ENCODE data around the gene CRIP3. TPM values are rescaled to one million over a fixed set of nuclear protein-coding genes. Genes with fewer than 3 reads are reported as not detected.

CRIP3 gene
- polyA plus RNA-seq, 1 donor from 2014 or later = 2.9 TPM

DNA sequence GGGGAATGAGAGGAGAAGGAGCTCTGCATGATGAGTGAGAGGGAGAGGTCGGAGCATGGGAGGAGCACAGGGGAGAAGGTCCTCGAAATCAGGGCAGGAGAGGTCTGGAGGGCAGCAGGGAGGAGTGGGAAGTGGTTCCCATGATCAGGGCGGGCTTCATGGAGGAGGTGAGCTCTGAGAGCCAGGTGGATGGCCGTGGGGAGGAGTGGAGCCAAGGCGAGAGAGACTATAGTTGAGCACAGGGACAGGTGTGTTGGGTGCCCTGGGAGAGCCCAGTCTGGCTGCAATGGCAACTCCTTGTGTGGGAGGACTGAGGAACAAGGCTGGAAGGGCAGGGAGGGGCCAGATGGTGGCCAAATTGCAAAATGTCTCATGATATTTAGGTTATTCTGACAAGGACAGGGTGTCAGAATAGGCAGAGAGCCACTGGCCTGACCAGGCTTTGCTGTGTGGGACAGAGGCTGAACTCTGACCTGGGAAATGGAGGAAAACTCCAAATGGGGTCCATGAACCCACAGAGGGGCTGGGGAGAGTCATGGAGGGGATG, 44.0 kb downstream of the CRIP3 start:
- Mint-ChIP-seq H3K9me3 (no peaks in the 10 kb centered on the region), H3K27me3 (peaks cover 10% of the 10 kb centered on the region), H3K27ac (no peak overlapping the region), H3K4me1 (peaks cover 0 to 10% (median 5%) of the 10 kb centered on the region in 3 donors), H3K4me3 (no peak overlapping the region), H3K36me3 (no peaks in the 10 kb centered on the region)

DNA sequence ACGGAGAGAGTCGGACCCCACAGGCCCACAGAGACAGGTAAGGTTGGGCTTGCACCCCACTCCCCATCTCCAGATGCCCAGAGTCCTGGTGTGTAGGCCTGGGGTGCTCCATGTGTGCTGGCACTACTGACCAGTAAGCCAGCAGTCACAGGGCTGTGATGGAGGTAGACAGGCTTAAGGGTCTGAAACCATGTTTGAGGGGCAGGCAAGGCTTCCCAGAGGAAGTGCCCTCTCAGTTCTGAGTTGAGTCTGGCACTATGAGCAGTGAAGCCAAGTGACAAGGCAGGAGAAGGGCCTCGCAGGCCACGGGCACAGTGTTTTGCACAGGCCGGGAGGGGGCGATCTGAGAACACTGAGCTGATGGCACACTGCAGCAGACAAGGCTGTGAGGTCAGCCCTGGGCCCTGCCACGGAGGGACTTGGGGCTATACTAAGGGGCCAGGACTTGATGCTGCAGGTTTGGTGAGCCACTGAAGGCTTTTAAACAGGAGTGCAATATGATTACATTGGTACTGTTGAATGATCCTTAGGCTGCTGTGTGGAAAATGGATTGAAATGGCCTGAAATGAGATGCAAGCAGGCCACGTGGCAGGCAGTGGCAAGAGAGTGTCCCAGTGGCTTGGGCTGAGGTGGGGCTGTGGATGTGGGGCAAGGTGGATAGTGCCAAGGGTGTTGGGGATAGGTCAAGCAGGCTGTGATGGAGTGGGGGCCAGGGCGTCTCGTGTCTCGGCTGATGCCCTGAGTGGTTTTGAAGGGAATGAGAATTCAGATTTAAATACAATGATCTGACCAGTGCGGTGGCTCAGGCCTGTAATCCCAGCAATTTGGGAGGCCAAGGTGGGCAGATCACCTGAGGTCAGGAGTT, 45.1 kb downstream of the CRIP3 start:
- Mint-ChIP-seq H3K27me3 (peaks cover 7% of the 10 kb centered on the region), H3K36me3 (no peaks in the 10 kb centered on the region), H3K27ac (no peak overlapping the region)

DNA sequence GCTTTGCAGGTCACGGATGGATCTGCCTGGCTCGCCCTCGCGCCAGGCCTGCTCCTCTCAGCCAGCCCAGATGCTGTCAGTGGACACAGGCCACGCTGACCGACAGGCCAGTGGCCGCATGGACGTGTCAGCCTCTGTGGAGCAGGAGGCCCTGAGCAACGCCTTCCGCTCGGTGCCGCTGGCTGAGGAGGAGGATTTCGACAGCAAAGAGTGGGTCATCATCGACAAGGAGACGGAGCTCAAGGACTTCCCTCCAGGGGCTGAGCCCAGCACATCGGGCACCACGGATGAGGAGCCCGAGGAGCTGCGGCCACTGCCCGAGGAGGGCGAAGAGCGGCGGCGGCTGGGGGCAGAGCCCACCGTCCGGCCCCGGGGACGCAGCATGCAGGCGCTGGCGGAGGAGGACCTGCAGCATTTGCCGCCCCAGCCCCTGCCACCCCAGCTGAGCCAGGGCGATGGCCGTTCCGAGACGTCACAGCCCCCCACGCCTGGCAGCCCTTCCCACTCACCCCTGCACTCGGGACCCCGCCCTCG, 45.8 kb downstream of the CRIP3 start:
- Mint-ChIP-seq H3K4me1 (peaks cover 0 to 6% (median 1%) of the 10 kb centered on the region in 3 donors), H3K27ac (peak overlapping the region in 1 of 3 donors; percentile 27), H3K27me3 (peaks cover 6% of the 10 kb centered on the region), H3K4me3 (no peak overlapping the region), H3K9me3 (no peaks in the 10 kb centered on the region), H3K36me3 (no peaks in the 10 kb centered on the region)

More for the DNA sequence above, 45.1 kb downstream of the CRIP3 start:
- Mint-ChIP-seq H3K9me3 (no peaks in the 10 kb centered on the region), H3K4me3 (peak overlapping the region in 1 of 4 donors; percentile 72), H3K4me1 (peaks cover 0 to 6% (median 1%) of the 10 kb centered on the region in 3 donors)

DNA sequence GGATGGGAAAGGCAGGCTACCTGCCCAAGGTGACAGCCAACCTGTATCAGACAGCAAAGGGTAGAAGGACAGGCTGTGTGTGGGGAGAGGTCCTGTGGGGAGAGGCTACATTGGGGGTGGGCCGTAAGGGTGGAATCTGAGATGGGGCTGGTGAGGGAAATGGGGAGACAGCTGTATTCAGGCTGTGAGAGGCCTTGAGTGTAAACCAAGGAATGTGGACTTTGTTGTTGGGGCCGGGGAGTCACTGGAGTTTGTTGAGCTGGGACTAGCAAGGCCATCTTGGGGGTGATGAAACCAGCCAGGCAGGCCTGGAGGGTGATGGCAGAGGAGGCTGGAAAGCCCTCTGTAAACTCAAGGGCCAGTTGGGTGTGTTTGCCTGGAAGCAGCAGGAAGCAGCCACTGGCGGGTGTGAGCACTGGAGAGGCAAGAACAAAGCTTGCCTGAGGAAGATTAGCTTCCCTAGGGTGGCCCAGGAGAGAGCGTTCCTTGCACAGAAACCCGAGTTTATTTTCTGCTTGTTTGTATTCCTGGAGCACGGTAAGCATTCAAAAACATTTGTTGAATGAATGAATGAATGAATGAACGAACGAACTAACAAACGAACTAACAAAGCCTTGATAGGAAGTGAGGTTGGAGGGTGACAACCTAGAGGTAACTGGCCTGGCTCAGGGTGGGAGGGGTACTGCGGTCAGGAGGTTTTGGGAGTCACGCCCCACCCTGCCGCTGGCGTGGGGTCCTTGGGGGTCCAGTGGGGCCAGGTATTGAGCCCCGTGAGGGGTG, 46.4 kb downstream of the CRIP3 start:
- H3K27ac Mint-ChIP-seq = peak overlapping the region in 1 of 3 donors; percentile 27

DNA sequence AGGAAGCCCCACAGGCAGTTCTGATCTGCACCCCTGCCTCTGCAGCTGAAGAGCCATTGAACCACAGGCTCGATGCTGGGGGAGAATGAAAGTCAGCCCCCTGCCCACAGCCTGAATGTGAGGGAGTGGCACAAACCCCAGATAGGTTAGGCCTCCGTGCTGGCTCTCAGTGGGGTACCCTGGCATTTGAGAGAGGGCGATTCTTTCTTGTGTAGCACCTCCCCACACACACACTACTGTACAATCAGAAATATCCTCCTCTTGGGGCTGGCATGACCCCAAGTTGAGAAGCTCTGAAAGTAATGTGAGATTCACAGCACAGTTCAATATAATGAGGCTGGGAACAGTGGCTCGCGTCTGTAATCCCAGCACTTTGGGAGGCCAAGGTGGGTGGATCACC, 47.4 kb downstream of the CRIP3 start:
- Mint-ChIP-seq H3K27ac (no peak overlapping the region), H3K4me1 (peaks cover 0 to 6% (median 1%) of the 10 kb centered on the region in 3 donors), H3K36me3 (no peaks in the 10 kb centered on the region), H3K4me3 (no peak overlapping the region), H3K9me3 (no peaks in the 10 kb centered on the region), H3K27me3 (peaks cover 11% of the 10 kb centered on the region)

More for the DNA sequence above, 46.4 kb downstream of the CRIP3 start:
- H3K4me3 Mint-ChIP-seq = peak overlapping the region in 2 of 4 donors; percentile 43 to 75
- H3K36me3 Mint-ChIP-seq = no peaks in the 10 kb centered on the region
- H3K9me3 Mint-ChIP-seq = no peaks in the 10 kb centered on the region
- H3K27me3 Mint-ChIP-seq = peaks cover 9% of the 10 kb centered on the region
- peaks cover 0 to 6% (median 1%) of the 10 kb centered on the region in 3 donors for H3K4me1 Mint-ChIP-seq

DNA sequence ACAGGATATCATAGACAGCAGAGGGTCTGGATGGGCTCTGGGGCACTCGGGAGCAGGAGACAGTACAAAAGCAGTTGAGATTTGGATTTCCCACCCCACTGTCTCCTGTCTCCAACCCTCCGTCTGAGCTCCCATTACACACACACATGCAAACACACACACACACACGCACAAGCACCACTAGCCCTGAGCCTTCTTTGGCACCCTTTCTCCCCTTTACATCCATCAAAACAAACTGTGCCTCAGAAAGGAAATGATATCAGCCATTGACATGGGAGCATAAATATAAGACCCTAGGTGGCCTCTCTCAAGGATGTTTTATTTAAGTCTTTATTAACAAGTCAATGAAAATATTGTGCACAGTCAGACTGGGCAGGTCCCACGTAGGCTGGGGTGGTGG, 47.8 kb downstream of the CRIP3 start:
- Mint-ChIP-seq H3K9me3 (no peaks in the 10 kb centered on the region), H3K4me1 (peaks cover 0 to 5% (median 1%) of the 10 kb centered on the region in 3 donors), H3K4me3 (peak overlapping the region in 1 of 4 donors; percentile 14), H3K27me3 (peaks cover 12% of the 10 kb centered on the region), H3K27ac (no peak overlapping the region), H3K36me3 (peaks cover under 1% of the 10 kb centered on the region)

DNA sequence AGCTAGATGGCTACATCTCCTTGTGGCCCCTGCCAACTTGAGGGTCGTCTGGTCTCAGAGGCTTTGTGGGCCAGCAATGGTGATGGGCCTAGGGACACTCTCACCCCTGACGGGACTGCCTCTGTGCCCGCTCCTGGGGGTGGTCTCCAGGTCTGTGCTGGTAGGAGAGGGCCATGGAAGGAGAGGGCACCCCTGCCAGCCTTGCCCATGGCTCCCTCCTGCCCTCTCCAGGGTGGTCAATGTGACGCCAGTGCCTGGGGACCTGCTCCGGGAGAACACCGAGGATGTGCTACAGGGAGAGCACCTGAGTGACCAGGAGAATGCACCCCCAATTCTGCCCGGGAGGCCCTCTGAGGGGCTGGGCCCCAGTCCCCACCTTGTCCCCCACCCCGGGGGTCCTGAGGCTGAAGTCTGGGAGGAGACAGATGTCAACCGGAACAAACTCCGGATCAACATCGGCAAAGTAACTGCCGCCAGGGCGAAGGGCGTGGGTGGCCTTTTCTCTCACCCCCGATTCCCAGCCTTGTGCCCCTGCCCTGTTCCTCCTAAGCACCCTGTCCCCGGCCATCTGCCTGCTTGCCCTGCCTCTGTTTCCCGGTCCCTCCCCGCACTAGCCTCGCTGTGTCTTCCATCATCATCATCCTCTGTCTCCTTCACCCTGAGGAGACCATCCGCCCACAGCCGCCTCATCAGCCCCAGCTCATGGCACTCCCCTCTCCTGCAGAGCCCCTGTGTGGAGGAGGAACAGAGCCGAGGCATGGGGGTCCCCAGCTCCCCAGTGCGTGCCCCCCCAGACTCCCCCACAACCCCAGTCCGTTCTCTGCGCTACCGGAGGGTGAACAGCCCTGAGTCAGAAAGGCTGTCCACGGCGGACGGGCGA, 49.6 kb downstream of the CRIP3 start:
- Mint-ChIP-seq H3K4me3 (no peak overlapping the region), H3K27ac (no peak overlapping the region), H3K4me1 (peaks cover 0 to 5% (median 1%) of the 10 kb centered on the region in 3 donors), H3K27me3 (peaks cover 13% of the 10 kb centered on the region), H3K36me3 (peaks cover 2% of the 10 kb centered on the region), H3K9me3 (no peaks in the 10 kb centered on the region)

DNA sequence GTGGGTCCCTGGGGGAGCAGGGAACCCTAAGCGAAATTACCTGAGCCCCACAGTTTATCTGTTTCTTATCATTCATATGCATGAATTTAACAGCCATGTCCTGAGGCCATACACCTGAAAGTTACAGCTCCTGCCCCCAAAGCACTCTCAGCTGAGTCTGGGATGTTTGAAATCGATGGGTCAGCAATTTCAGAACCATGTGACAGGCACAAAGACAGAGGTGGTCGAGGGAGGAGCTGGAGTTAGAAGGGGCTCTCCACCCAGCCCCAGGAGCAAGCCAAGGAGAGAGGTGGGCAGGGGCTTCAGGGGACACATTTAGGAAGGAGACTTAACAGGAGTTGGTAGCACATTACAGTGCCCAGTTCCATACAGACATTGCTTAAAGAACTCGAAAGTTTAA, 50.4 kb downstream of the CRIP3 start:
- Mint-ChIP-seq H3K9me3 (no peaks in the 10 kb centered on the region), H3K27me3 (peaks cover 12% of the 10 kb centered on the region), H3K27ac (no peak overlapping the region), H3K36me3 (peaks cover 2% of the 10 kb centered on the region), H3K4me1 (peaks cover 0 to 3% (median 0%) of the 10 kb centered on the region in 3 donors), H3K4me3 (no peak overlapping the region)

DNA sequence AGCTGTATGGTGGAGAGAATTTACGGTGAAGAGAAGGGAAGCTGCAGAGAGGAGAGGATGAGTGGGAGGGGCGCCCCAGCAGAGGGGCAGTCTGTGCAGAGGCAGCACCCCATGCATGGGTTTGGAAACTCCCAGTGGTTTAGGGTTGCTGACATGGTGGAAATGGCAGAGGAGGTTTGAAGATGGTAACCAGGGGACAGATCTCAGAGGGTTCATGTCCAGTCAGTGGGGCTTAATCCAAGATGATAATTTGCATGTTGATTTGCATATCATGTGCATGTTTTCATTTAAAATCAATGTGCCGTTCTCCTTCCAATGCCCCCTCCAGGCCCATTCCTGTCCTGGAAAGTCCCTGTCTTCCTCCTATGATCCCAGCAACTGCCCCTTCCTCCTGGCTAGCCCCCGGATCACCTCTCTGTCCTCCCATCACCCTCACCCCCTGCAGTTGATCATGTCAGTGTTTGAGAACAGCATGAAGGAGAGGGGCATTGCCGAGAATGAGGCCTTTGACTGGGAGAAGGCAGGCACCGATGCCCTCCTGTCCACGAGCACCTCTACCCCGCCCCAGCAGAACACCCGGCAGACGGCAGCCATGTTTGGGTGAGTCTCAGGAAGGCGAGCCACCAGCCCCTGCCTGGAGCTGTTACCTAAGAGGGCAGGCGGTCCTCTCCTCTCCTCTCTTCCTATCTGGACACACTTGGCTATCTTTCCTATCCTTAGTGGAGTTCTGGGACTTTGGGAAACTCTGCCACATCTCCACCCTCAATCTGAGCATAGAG, 51.1 kb downstream of the CRIP3 start:
- peaks cover 12% of the 10 kb centered on the region for H3K27me3 Mint-ChIP-seq
- peak overlapping the region in 1 of 3 donors; percentile 43 for H3K27ac Mint-ChIP-seq
- peaks cover 0 to 3% (median 0%) of the 10 kb centered on the region in 3 donors for H3K4me1 Mint-ChIP-seq
- H3K9me3 Mint-ChIP-seq = no peaks in the 10 kb centered on the region
- H3K36me3 Mint-ChIP-seq = peaks cover 4% of the 10 kb centered on the region
- no peak overlapping the region for H3K4me3 Mint-ChIP-seq

DNA sequence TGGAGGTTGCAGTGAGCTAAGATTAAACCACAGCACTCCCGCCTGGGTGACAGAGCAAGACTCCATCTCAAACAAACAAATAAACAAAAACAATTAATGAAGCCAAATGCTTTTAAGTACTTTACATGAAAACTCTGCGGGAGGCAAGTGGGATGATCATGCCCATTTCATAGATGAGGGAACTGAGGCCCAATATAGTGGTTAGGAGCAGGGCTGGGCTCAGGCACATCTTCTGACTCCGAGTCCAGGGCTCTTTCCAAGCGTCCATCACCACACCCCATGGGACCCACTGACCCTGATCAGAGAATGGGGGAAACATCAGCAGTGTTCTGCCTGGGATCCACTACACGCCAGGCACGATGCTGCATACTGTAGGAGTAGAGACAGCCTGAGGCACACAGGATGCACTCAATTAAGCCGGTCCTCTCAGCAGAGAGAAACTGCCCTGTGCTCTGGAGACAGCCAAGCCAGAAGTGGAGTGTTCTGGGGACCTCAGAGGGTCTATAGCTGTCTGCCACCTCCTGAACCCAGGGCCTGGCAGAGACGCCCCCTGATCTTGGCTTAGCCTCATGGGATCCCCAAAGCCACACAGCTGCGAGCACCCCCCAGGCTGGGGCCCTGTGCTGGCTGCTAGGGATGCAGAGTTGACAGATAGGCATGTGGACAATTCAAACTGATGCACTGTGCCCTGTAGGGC, 51.8 kb downstream of the CRIP3 start:
- H3K9me3 Mint-ChIP-seq = no peaks in the 10 kb centered on the region
- H3K27me3 Mint-ChIP-seq = peaks cover 15% of the 10 kb centered on the region
- peak overlapping the region in 1 of 3 donors; percentile 43 for H3K27ac Mint-ChIP-seq
- H3K4me3 Mint-ChIP-seq = no peak overlapping the region
- peaks cover 4% of the 10 kb centered on the region for H3K36me3 Mint-ChIP-seq
- peaks cover 0 to 3% (median 0%) of the 10 kb centered on the region in 3 donors for H3K4me1 Mint-ChIP-seq
